NOMO-1 (cell line): ENCODE measurements around the gene ARMH1.
"Not testable (repeated sequence)": the region's sequence is repeated elsewhere in the genome, so short reads cannot be mapped to it uniquely, and the experiment has no call there.

Source experiments
- DNase-seq, 2 experiments: peaks; one replicate each; lab custom pipeline; 2025; ENCODE audit not compliant: unreplicated experiment in 2 of 2; lab: John Stamatoyannopoulos, UW

Gene ARMH1

DNA sequence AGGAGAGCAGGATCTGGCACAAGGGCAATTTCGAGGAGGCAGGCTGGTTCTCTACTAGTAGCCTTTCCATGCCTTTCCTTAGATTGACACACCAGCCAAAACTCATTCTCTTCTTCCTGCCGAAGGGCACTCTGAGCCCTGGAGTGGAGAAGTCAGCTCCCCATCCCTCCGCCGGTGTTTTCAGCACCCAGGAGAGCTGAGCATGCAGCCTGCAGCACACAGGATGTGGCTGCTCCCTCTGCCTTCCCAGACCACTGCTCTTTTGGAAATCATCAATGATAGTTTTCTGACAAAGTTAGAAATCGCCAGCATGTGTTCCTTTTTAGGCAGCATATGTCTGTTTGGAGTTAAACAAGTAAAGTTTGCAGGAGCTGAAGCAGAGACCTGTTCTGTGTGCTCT is 44.8 kb downstream of the ARMH1 start:
- no peak for DNase-seq

DNA sequence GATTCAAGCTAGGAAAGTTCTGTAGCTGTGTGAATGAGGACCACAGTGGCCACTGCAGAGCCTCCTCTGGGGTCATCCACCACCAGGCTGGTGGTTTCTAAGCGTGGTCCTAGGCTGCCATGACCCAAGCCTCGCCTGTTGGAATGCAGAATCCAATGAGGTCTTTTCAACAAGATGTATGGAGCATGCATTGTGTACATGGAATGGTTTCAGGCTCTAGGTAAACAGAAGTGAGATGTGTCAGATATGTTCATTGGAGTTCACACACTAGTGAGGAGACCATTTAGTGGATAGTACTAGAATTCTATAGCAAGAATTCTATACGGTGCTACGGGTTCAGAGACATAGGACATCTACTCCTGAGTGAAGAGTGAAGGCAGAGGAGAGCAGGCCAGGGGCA is 45.8 kb downstream of the ARMH1 start:
- DNase-seq = no peak

DNA sequence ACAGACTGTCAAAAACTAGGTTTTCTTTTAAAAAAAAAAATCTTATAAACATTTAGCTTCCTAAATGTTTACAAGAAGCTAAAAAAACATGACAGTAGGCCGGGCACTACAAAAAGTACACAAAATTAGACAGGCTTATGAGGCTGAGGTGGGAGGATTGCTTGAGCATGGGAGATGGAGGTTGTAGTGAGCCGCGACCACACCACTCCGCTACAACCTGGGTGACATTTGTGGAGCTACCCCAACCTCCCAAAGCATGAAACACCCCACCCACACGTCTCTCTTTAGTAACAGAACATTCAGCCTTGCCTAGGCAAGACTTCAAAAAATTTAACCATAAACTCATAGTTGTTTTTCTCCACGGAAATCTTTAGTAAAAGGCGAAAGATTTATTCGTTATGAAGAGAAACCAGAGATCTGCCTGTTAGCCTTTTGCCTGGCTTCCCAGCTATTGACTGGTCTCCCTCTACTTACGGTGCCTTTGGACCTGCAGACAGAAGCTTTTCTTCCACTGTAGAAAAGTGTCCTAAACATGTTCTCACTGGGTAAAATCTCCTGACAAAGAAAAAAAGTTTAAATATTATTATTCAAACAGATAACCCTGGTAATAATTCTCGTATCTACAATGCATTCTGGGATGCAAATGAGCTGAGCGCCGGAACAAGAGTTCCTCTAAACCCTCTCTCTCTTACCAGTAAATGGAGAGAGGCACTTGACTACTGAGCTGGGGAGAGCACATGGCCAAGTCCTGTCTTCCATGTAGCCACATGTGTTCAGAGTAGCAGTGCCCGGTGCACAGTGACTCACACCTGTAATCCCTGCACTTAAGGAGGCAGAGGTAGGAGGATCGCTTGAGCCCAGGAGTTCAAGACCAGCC is 47.2 kb downstream of the ARMH1 start:
- peak; percentile 97 to 100 for DNase-seq

DNA sequence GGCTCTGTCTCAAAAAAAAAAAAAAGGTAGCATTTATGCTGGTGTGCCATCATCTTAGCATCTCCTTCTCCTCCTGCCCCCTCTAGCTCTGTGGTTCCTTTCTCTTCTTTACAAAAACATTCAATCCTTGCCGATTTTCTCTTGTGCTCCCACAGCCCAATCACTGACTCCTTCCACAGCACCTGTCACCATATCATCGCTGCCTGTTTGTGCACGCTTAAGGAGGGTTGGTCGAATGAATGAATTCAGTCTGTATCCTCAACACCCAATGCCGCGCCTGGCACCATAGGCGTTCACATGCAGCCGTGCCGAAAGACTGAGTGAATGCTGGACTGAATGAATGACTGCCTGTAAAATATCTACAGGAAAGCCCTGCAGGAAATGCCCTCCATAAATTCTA is 48.5 kb downstream of the ARMH1 start:
- DNase-seq = peak; percentile 26 to 35

DNA sequence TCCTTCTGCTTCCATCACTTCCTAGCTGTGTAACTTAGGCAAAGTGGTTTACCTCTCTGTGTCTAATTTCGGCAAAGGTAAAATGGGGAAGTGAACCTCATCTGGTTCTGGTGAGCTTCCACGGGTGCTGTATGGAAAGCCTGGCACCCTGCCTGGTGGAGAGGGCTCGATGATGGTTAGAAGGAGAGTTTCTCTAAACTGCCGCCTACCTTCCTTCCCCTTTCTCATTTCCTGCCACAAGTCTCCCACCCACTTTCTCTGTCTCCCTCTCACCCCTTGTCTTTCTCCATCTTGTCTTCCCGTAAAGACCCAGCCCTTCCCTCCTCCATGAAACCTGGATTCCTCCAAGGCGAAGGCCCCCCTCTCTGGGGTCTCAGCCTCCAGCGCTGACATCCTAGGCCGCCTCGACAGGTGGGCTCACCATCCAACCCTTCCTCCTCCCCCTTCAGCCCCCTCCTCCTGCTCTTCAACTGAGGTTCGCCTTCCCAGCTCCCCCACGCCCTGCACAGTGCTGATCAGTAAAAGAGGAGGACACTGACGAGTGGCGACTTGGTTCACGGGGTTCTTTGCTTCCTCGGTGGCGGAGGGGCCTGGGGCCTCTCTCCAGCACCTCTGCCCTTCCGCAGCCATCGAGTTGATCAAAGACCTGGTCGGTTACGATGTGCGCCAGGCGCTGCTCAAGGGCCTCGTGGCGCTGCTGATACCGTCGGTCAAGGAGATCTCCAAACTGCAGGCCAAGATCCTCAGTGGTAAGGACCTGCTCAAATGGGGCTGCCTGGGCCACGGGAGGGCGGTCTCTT is 49.2 kb downstream of the ARMH1 start:
- DNase-seq = peak; percentile 88 to 96

DNA sequence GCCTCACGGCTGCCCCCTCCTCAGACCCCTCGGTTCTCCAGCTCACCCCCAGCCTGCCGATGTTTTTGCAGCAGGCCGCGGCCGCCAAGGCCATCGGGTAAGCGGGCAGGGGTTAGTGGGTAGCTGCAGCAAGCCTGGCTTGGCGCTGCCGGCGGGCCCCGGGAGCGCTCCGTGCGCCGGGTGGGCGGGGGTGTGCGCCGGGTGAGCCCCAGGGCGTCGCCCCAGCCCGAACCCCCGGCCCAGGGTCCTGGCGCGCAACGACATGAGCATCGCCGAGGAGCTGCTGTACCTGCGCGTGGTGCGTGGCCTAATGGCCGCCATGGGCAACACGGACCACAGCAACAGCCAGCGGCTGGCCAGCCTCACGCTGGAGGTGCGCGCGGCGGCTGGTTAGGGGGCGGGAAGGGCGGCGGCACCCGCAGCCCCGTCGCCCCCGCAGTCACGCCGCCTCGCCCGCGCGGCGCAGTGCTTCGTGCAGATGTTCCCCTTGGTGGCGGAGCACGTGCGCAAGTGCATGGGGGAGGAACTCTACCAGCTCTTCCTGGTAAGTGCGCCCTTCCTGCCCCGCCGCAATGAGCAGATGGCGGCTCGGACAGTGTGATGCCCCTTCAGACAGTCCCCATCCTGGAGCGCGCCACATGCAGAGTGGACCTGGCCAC is 49.9 kb downstream of the ARMH1 start:
- no peak for DNase-seq

DNA sequence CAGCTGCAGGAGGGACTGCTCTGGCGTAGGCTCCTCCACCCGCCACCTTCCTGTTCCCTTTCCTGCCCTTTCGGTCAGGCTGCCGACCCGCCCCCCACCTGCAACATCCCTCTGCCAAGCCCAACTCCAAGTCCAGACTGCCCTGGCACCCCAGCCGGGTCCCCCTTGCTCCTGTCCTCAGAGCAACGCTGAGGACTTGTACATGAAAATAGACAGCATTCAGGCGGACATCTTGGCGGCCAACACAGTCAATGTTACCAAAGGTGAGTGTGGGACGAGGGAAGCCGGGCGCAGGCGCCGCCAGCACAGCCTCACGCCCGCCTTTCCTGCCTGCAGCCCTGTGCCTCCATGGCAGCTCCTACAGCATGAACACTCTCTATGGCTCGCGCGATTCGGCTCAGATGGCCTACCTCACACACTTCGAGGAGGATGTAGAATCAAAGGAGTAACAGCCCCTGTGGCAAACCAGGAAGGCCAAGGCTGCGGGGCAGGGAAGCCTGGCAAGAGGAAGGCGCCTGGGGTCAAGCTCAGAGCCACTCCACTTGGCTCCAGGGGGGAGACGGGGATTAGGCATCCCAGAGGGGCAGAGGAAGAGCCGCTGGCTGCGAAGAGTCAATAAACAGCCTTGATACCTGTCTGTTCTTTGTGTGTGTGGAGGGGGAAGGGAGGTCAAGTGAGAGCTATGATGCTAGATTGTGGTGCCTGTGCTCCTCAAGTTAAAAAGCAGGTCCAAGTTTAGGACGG is 50.6 kb downstream of the ARMH1 start:
- no peak for DNase-seq

DNA sequence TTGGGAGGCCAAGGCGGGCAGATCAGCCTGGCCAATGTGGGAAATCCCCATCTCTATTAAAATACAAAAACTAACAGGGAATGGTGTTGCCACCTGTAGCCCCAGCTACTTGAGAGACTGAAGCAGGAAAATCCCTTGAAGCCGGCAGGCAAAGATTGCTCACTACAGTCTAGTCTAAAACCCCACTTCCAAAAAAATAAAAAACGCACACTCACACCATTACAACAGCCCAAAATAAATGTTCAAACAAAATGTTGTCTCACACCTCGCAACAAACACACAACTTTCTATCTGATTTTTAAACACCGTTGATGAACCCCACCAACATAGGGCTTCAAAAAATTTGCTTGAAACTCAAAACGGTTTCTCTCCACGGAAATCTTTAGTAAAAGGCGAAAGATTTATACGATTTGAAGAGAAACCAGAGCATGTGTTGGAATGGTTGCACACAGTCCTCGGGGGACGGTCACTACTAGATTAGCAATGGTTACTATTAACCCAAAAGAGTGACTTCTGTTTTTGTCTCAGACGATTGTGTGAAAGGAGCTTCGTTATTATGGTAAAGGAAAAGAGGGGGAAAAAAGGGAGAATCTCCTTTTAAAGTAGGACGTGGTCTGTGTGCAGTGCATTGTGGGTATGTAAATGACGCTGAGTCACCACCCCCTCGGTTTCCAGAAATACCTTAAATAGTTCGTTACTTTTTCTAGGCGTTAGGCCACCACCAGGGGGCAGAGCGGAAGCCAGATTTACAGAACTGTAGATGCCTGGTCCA is 56.4 kb downstream of the ARMH1 start, which contains the start of gene RNU5D-1:
Gene RNU5D-1, minus strand, starts transcription at position 430 of the 772 bp plus-strand sequence.
- peak; percentile 93 to 97 for DNase-seq

DNA sequence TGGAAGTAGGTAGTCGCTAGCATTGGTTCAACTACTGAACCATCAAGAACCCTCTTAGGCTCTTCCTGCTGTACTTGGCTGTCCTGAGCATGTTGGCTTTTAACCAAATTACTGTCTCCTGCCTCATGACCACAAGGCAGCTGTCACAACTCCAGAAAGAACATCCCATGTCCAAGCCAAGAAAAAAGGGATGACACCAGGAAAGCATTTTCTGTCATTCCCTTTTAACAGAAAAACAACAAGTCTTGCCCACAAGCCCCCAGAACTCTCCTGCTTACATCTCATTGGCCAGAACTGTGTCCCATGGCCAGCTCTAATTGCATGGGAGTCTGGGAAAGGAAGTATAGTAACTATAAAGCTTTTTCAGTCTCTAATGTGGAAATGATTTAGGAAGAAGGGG is 58.9 kb downstream of the ARMH1 start:
- no peak for DNase-seq

DNA sequence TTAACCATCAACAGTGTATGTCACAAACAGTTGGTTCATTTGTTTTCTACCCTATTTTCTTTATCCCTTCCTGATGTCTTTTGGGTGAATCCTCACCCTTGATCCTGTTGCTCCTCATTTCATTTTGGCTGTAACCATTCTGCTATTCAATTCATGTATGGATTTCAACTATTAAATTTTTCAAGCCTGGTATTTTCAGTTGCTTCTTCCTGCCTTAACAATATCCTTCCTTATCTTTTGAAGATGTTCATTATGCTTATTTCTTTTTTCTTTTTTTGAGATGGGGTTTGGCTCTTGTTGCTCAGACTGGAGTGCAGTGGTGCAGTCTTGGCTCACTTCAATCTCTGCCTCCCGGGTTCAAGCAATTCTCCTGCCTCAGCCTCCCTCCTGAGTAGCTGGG is 59.3 kb downstream of the ARMH1 start:
- DNase-seq = no peak

DNA sequence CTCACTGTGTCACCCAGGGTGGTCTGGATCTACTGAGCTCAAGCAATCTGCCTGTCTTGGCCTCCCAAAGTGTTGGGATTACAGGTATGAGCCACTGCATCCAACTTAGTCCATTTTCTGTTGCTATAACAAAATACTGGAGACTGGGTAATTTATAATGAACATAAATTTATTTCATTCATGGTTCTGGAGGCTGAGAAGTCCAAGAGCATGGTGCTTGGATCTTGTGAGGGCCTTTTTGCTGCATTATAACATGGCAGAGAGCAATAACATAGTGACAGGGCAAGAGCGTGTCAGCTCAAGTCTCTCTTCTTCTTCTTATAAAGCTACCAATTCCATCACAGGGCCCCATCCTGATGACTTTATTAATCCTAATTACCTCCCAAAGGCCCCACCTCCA is 61.5 kb downstream of the ARMH1 start:
- DNase-seq = no peak

DNA sequence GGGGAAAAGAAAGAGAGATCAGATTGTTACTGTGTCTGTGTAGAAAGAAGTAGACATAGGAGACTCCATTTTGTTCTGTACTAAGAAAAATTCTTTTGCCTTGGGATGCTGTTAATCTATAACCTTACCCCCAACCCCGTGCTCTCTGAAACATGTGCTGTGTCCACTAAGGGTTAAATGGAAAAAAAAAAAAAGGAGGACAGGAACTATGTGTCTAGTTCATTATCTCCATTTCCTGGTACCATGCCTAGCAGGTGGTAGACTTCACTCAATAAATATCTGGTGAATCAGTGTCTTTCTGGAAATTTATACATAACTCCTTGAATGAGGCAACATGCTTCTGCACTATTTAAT is 64.4 kb downstream of the ARMH1 start:
- DNase-seq = not testable (repeated sequence)

DNA sequence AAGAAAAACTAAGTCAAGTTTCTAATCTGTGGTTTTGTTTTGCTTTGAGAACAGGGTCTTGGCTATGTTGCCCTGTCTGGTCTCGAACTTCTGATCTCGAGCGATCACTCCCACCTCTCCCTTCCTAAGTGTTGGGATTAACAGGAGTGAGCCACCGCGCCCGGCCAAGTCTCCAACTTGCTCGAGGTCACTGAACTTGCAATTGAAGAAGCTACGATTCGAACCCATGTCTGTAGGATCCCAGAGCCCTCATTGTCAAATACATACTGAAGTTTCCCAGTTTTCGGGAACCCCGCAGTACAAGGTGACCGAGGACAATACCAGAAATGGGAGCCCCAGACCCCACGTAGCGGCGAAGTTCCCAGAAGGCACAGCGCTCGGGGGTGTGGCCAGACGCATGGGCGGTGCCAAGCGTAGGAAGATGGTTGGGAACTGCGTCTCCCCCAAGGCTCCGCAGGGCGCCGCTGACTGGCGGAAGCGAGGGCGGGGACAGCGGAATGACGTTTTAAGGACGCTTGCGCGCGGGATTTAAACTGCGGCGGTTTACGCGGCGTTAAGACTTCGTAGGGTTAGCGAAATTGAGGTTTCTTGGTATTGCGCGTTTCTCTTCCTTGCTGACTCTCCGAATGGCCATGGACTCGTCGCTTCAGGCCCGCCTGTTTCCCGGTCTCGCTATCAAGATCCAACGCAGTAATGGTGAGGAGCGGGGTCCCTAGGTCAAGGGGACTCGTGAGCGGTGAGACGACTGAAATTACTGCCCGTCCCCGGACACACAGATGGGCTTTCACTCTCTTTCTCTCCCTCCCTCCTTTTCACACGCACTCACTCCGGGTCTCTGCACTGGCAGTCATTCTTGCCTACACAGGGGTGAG is 65.0 kb downstream of the ARMH1 start, which contains the start of gene KIF2C:
Gene KIF2C, plus strand, starts transcription at position 531 of the 872 bp plus-strand sequence. Its CDS starts 96 bp downstream, at position 627.
- peak; percentile 97 to 99 for DNase-seq

DNA sequence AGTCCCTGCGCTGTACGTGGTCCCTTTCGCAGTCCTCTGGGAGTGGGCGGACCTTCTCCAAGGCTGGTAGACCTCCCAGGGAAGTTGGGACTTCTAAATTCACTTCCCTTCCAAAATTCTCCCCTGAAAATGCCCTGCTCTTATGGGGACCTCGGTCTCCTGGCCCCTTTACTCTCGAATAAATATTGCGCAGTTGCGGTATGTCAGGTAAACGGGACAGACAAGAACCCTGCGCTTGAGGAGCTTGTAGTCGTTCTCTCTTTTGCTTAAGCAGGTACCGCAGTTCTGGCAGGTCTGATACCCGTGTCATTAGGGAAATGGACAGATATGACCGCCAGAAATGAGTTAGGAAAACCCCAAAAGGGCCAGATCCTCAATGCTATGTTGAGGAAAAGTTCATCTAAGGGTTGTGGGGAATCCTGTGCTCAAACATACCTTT is 65.7 kb downstream of the ARMH1 start:
- no peak for DNase-seq

DNA sequence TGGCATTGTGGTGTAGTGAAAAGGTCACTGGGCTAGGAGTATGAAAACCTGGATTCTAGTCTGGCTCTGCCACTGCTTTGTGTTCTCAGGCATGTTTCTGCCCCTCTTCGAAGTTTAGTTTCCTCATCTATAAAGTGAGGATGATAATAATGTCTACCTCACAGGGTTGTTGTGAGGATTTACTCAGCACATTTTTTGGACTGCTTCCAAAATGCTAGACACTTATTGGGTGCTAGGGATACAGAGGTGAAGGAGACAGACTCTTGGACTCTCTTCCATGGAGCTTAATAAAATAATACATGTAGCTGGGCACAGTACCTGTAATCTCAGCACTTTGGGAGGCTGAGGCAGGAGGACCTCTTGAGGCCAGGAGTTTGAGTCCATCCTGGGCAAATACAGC is 68.7 kb downstream of the ARMH1 start:
- DNase-seq = no peak

DNA sequence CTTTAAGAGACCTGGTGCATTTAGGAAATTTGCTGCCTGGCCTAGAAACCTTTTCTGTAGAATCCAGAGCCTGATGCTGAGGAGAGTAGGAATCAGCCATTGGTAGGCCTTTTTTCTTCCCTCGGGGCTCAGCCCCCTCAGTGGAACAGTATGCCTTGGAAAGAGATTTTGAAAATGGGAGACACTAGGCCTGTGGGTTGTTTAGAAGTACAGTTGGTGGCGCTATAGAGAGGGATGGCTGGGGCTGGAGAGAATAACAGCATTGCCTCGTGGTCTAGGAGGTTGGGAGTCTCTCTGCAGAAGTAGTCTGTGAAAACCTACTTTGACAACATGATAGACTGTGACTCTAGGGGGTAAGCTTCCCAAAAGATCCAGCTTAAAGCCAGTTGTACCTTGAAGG is 73.4 kb downstream of the ARMH1 start:
- no peak for DNase-seq

DNA sequence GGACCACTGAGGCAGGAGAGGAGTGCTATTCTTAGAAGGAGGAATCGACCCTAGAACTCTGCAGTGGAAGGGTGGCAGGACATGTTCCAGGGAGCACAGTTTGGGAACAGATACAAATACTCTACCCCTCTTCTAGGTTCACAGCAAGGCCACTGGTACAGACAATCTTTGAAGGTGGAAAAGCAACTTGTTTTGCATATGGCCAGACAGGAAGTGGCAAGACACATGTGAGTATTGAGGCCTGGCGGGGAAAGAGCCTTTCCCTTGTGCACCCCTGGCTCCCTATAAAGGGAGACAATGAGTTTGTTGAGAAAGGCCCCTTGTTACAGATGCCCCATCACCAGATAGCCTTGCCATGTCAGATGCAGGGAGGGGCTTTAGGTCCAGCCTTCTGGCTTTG is 82.9 kb downstream of the ARMH1 start:
- no peak for DNase-seq

DNA sequence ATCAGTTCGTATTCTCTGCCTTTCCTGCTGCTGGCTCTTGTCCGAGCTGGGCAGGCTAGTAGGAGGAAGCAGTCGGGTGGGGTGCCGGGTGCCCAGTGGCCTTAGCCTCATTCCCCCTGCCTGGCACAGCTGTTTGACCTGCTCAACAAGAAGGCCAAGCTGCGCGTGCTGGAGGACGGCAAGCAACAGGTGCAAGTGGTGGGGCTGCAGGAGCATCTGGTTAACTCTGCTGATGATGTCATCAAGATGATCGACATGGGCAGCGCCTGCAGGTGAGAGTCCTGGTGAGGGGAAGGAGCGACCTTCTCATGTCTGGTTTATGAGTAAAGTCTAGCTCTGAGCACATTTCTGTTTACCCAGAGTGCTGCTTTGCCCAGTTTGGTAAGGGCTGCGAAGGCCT is 84.6 kb downstream of the ARMH1 start:
- DNase-seq = no peak

DNA sequence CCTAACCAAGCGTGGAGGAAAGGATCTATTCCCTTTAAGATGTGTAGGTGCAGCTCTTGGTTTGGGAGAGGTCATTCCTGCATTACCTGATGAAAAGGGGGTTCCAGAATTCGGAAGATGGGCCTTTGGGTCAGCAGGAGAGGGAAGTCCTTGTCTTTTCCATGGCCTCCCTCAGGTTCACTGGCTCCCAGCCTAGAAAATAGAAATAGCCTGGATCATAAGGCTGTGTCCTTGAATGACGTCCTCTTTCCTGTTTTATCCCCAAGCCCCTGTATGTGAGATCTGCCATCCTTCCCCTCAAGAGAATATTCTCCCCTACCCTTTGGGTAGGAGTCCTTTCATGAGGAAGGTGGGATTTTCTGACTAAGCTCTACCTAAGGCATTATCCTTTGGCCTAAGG is 86.4 kb downstream of the ARMH1 start:
- no peak for DNase-seq
